ENCODE data around the gene BBX.

The BBX gene

GRCh38 chr3:107837895-107838612 is 315.3 kb downstream of the BBX start:
- DNase-seq (ENCODE audit: low read depth in 2 of 2), result no peak

- no peak for DNase-seq (ENCODE audit: low read depth in 2 of 2)
These were observed 319.1 kb downstream of the BBX start for GRCh38 chr3:107841831-107842230.

- DNase-seq (ENCODE audit: low read depth in 2 of 2), result no peak
These were observed 320.2 kb downstream of the BBX start for GRCh38 chr3:107842940-107843339.

- DNase-seq (ENCODE audit: low read depth in 2 of 2), result no peak
These were observed 322.9 kb downstream of the BBX start for GRCh38 chr3:107845380-107846278.

- peak; percentile 3 to 22 for DNase-seq (ENCODE audit: low read depth in 2 of 2)
These were observed 323.6 kb downstream of the BBX start for GRCh38 chr3:107846279-107846852.

GRCh38 chr3:107847791-107848190 is 325.0 kb downstream of the BBX start:
- DNase-seq (ENCODE audit: low read depth in 2 of 2), result no peak

- no peak for DNase-seq (ENCODE audit: low read depth in 2 of 2)
These were observed 325.7 kb downstream of the BBX start for GRCh38 chr3:107848351-107848915.

GRCh38 chr3:107850681-107851080 is 327.9 kb downstream of the BBX start:
- DNase-seq (ENCODE audit: low read depth in 2 of 2), result no peak

GRCh38 chr3:107853821-107854220 is 331.1 kb downstream of the BBX start:
- no peak for DNase-seq (ENCODE audit: low read depth in 2 of 2)

- no peak for DNase-seq (ENCODE audit: low read depth in 2 of 2)
These were observed 332.0 kb downstream of the BBX start for GRCh38 chr3:107854733-107855132.

GRCh38 chr3:107855710-107856109 is 332.9 kb downstream of the BBX start:
- DNase-seq (ENCODE audit: low read depth in 2 of 2), result no peak

- no peak for DNase-seq (ENCODE audit: low read depth in 2 of 2)
These were observed 335.1 kb downstream of the BBX start for GRCh38 chr3:107857854-107858253.

GRCh38 chr3:107858876-107859275 is 336.1 kb downstream of the BBX start:
- no peak for DNase-seq (ENCODE audit: low read depth in 2 of 2)
